Ecto neural progenitor cell (in vitro differentiated cells): ENCODE results near the gene SSBP4.

Experiments used
- DNase-seq: peaks from one replicate; pipeline ENCODE4 v3.0.0-alpha.2; 2018; ENCODE audit warnings: low spot score

Gene SSBP4

GRCh38 chr19:18469069-18469846 lies 50.1 kb downstream of the SSBP4 start:
- DNase-seq, result peak; percentile 82

GRCh38 chr19:18470787-18471186 lies 51.6 kb downstream of the SSBP4 start:
- DNase-seq, result no peak

GRCh38 chr19:18473003-18473705 lies 54.0 kb downstream of the SSBP4 start:
- DNase-seq, result no peak

- DNase-seq, result no peak
Observed at GRCh38 chr19:18473706-18474087, 54.5 kb downstream of the SSBP4 start.

- DNase-seq, result no peak
Observed at GRCh38 chr19:18474366-18474887, 55.2 kb downstream of the SSBP4 start.

- no peak for DNase-seq
Observed at GRCh38 chr19:18475004-18475453, 55.8 kb downstream of the SSBP4 start.

- DNase-seq, result no peak
Observed at GRCh38 chr19:18475762-18476331, 56.6 kb downstream of the SSBP4 start.

- DNase-seq, result no peak
Observed at GRCh38 chr19:18476507-18477041, 57.4 kb downstream of the SSBP4 start.

- no peak for DNase-seq
Observed at GRCh38 chr19:18477042-18477779, 58.0 kb downstream of the SSBP4 start.

- DNase-seq, result no peak
Observed at GRCh38 chr19:18477974-18478373, 58.8 kb downstream of the SSBP4 start.

GRCh38 chr19:18478545-18479311 lies 59.5 kb downstream of the SSBP4 start:
- no peak for DNase-seq

- no peak for DNase-seq
Observed at GRCh38 chr19:18480006-18480691, 61.0 kb downstream of the SSBP4 start.

- DNase-seq, result no peak
Observed at GRCh38 chr19:18481505-18482222, 62.5 kb downstream of the SSBP4 start.

- no peak for DNase-seq
Observed at GRCh38 chr19:18483119-18483890, 64.1 kb downstream of the SSBP4 start.
